GM12864 (cell line): ENCODE measurements around the gene UTP14A.

Experiments
- DNase-seq: peaks from one replicate; pipeline ENCODE4 v3.0.0-alpha.2; 2011; ENCODE audit warnings: low read depth
- H3K4me3 ChIP-seq: 2 replicates; pipeline ENCODE4 v1.5.1; 2011; ENCODE audit warnings: mild to moderate bottlenecking, low read depth, low read length, control low read depth
- TF ChIP-seq, protein P1 (sequence below): IDR thresholded peaks from 2 replicates; pipeline ENCODE4 v1.5.1; 2011; ENCODE audit warnings: low read depth, mild to moderate bottlenecking, moderate library complexity, low read length, control low read depth, inconsistent platforms; ENCODE audit errors: missing control alignments

UTP14A gene

DNA sequence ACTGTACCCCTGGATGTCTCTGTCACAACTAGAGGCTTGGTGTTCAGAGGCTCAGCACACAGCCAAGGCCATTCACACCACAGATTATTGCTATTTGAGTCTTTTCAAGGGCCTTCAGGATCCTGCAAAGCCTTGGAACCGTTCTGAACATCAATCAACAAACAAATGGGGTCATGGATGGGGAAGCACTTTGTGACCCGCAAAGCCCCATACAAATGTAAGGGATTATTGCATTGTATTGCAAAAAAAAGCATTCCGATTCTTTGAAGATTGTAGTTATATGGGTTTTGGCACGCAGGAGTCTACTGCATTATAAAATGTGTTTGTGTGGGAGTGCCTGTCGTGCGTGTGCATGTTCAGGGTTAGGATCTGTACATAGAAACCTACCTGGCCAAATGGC, 59.2 kb downstream of the UTP14A start:
- no peak overlapping the region for H3K4me3 ChIP-seq
- DNase-seq, result no peak
- TF ChIP-seq, protein P1, sequence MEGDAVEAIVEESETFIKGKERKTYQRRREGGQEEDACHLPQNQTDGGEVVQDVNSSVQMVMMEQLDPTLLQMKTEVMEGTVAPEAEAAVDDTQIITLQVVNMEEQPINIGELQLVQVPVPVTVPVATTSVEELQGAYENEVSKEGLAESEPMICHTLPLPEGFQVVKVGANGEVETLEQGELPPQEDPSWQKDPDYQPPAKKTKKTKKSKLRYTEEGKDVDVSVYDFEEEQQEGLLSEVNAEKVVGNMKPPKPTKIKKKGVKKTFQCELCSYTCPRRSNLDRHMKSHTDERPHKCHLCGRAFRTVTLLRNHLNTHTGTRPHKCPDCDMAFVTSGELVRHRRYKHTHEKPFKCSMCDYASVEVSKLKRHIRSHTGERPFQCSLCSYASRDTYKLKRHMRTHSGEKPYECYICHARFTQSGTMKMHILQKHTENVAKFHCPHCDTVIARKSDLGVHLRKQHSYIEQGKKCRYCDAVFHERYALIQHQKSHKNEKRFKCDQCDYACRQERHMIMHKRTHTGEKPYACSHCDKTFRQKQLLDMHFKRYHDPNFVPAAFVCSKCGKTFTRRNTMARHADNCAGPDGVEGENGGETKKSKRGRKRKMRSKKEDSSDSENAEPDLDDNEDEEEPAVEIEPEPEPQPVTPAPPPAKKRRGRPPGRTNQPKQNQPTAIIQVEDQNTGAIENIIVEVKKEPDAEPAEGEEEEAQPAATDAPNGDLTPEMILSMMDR, result no peak

DNA sequence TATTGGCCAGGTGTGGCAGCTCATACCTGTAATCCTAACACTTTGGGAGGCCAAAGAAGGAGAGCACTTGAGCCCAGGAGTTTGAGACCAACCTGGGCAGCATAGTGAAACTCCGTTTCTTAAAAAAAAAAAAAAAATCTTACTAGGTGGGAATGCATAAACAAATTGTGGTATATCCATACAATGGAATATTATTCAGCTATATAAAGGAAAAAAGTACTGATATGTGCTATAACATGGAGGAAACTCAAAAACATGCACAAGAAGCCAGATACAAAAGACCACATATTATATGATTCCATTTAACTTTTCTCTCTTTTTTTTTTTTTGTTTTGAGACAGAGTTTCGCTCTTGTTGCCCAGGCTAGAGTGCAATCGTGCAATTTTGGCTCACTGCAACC, 63.0 kb downstream of the UTP14A start:
- no peak for DNase-seq
- TF ChIP-seq, protein P1, result no peak
- H3K4me3 ChIP-seq, result no peak overlapping the region

DNA sequence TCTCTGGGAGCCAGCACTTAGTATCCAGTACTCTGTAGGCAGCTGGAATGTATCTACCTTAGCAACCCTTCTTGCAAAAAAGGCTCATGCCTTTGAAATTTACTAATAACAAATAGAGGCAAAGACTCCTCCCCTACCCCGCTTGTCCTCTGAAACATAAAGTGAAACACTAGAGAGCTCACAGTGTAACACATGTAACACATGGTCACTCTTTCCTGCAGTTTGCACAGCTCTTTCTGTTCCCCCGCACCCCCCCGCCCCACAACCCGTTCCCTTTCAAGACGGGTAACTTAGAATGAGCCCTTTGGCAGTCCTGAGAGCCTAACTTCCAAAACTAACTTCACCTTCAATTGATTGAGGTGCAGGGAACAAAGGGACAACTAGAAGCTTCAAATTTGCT, 70.5 kb downstream of the UTP14A start:
- no peak overlapping the region for H3K4me3 ChIP-seq
- TF ChIP-seq, protein P1, result no peak
- no peak for DNase-seq
